ENCODE results near the gene TTR. TPM values are rescaled to one million over a fixed set of nuclear protein-coding genes. Genes with fewer than 3 reads are reported as not detected.

TTR gene
- not detected in 2 replicates for total RNA-seq (2014; rRNA removed; shearing (Covaris generic))

- no peak for DNase-seq (ENCODE audit: low read depth)
Measured at GRCh38 chr18:31591628-31592027, at the start of gene TTR. Gene TTR (plus strand): TSS chr18:31591877. CDS start chr18:31591903, 26 bp downstream.

- DNase-seq (ENCODE audit: low read depth) = peak; percentile 26
Measured at GRCh38 chr18:31546476-31546875, 45.2 kb upstream of the TTR start.

GRCh38 chr18:31548853-31549252, 42.8 kb upstream of the TTR start:
- DNase-seq (ENCODE audit: low read depth) = no peak

GRCh38 chr18:31549416-31549815, 42.3 kb upstream of the TTR start:
- DNase-seq (ENCODE audit: low read depth) = no peak

- no peak for DNase-seq (ENCODE audit: low read depth)
Measured at GRCh38 chr18:31551883-31552282, 39.8 kb upstream of the TTR start.

- no peak for DNase-seq (ENCODE audit: low read depth)
Measured at GRCh38 chr18:31553800-31554199, 37.9 kb upstream of the TTR start.

- no peak for DNase-seq (ENCODE audit: low read depth)
Measured at GRCh38 chr18:31554776-31555175, 36.9 kb upstream of the TTR start.

GRCh38 chr18:31555971-31556747, 35.5 kb upstream of the TTR start:
- DNase-seq (ENCODE audit: low read depth) = peak; percentile 60

- DNase-seq (ENCODE audit: low read depth) = no peak
Measured at GRCh38 chr18:31557446-31557845, 34.2 kb upstream of the TTR start.

- no peak for DNase-seq (ENCODE audit: low read depth)
Measured at GRCh38 chr18:31558567-31558966, 33.1 kb upstream of the TTR start.

GRCh38 chr18:31562726-31563125, 29.0 kb upstream of the TTR start:
- DNase-seq (ENCODE audit: low read depth) = no peak

GRCh38 chr18:31563778-31564177, 27.9 kb upstream of the TTR start:
- no peak for DNase-seq (ENCODE audit: low read depth)

- no peak for DNase-seq (ENCODE audit: low read depth)
Measured at GRCh38 chr18:31565345-31565744, 26.3 kb upstream of the TTR start.

GRCh38 chr18:31565782-31566512, 25.7 kb upstream of the TTR start:
- DNase-seq (ENCODE audit: low read depth) = no peak

GRCh38 chr18:31566576-31567306, 24.9 kb upstream of the TTR start:
- no peak for DNase-seq (ENCODE audit: low read depth)

- DNase-seq (ENCODE audit: low read depth) = no peak
Measured at GRCh38 chr18:31572368-31572767, 19.3 kb upstream of the TTR start.

- no peak for DNase-seq (ENCODE audit: low read depth)
Measured at GRCh38 chr18:31573051-31573450, 18.6 kb upstream of the TTR start.

- DNase-seq (ENCODE audit: low read depth) = no peak
Measured at GRCh38 chr18:31574359-31574758, 17.3 kb upstream of the TTR start.

- no peak for DNase-seq (ENCODE audit: low read depth)
Measured at GRCh38 chr18:31575515-31576257, 16.0 kb upstream of the TTR start.

- no peak for DNase-seq (ENCODE audit: low read depth)
Measured at GRCh38 chr18:31576670-31577069, 15.0 kb upstream of the TTR start.

GRCh38 chr18:31577195-31577594, 14.5 kb upstream of the TTR start:
- no peak for DNase-seq (ENCODE audit: low read depth)

- DNase-seq (ENCODE audit: low read depth) = no peak
Measured at GRCh38 chr18:31578126-31578525, 13.6 kb upstream of the TTR start.
